ENCODE measurements around the gene LRIT3.
A peak's percentile ranks its signal among the peaks of the same experiment; 100 is the strongest.

Gene LRIT3

DNA sequence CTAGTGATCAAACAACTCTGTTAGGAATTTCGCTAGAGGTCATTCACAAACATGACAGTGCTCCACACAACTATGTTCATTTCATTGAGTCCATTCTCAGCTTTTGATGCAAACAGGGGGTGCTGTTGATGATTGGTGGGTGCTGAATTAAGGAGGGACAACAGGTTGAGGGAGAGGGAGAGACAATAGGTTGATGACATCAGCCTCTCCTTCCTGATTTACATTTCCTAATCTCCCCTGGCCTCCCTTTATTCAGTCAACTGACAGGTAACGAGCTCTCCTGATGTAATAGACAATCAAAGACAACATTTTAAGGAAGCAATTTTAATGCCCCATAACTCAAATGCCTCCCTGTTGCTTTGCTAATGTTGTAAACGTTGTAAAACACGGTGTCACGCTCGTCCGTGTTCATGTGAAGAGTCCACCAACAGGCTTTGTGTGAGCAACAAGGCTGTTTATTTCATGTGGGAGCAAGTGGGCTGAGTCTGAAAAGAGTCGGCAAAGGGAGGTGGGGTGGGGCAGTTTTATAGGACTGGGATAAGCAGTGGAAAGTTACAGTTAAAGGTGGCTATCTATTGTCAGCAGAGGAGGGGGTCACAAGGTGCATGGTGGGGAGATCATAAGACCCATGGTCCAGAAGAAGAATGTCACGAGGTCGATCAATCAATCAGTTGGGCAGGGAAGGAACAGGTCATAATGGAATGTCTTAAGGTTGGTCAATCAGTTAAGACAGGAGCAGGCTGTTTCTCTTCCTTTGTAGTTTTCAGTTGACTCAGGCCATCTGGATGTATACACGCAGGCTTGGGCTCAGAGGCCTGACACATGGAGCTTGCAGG, 37.1 kb upstream of the LRIT3 start:
- Histone ChIP-seq H3K9me2 (replicated peaks; ENCODE audit: control insufficient read depth, low read length) (no peaks in the 10 kb centered on the region), H3K4me3 (ENCODE audit: low read length) (no peak overlapping the region), H3F3A (ENCODE audit: control insufficient read depth, insufficient read depth) (no peaks in the 10 kb centered on the region), H3K4me1 (ENCODE audit: control insufficient read depth, low read length) (peaks cover 6% of the 10 kb centered on the region), H3K79me2 (ENCODE audit: control insufficient read depth, low read length) (peaks cover 5% of the 10 kb centered on the region), H4K20me1 (ENCODE audit: control insufficient read depth, insufficient read depth, low read depth, low read length) (no peaks in the 10 kb centered on the region), H3K9me3 (ENCODE audit: control insufficient read depth, insufficient read depth, low read length) (no peaks in the 10 kb centered on the region), H3K4me2 (ENCODE audit: low read length) (no peak overlapping the region), H3K36me3 (ENCODE audit: control insufficient read depth, low read length) (peaks cover under 1% of the 10 kb centered on the region; the same call in 1 of the 2 replicates), H3K27ac (ENCODE audit: low read depth, low read length) (no peak overlapping the region), H3K27me3 (ENCODE audit: control insufficient read depth, low read length) (no peaks in the 10 kb centered on the region)
- TF ChIP-seq EZH2phosphoT487 (IDR thresholded peaks at IDR 0.05; ENCODE audit: borderline replicate concordance, low read length) (no peak), CTCF (IDR thresholded peaks at IDR 0.05; ENCODE audit: low read depth, low read length, poor library complexity, severe bottlenecking) (no peak)

DNA sequence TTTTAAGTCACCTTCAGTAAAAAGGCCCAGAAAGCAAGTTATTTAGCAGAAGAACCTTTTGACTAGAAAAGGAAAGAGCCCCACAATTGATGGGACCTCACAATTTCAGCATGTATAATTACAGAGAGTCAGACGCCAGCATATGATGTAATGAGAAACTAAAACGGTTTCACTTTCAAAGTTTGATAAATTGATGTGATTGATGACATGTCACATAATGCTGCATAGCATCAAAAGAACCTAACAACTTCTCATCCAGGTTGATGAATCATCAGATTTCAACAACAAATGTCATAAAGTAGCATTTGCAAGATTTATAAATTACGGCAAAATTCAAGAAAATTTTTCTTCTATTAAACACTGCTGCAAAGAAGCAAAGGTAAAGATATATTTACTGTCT, 36.2 kb upstream of the LRIT3 start:
- no peak overlapping the region for H3K4me2 ChIP-seq (ENCODE audit: low read length)
- no peaks in the 10 kb centered on the region for H3K9me2 ChIP-seq (replicated peaks; ENCODE audit: control insufficient read depth, low read length)
- no peaks in the 10 kb centered on the region for H3K27me3 ChIP-seq (ENCODE audit: control insufficient read depth, low read length)
- no peak overlapping the region for H3K27ac ChIP-seq (ENCODE audit: low read depth, low read length)
- H3F3A ChIP-seq (ENCODE audit: control insufficient read depth, insufficient read depth) = no peaks in the 10 kb centered on the region
- no peak for TF ChIP-seq EZH2phosphoT487 (IDR thresholded peaks at IDR 0.05; ENCODE audit: borderline replicate concordance, low read length)
- no peak for TF ChIP-seq CTCF (IDR thresholded peaks at IDR 0.05; ENCODE audit: low read depth, low read length, poor library complexity, severe bottlenecking)
- H3K36me3 ChIP-seq (ENCODE audit: control insufficient read depth, low read length) = peaks cover 3% of the 10 kb centered on the region; the same call in 1 of the 2 replicates
- H4K20me1 ChIP-seq (ENCODE audit: control insufficient read depth, insufficient read depth, low read depth, low read length) = no peaks in the 10 kb centered on the region
- H3K79me2 ChIP-seq (ENCODE audit: control insufficient read depth, low read length) = peaks cover 14% of the 10 kb centered on the region
- H3K4me3 ChIP-seq (ENCODE audit: low read length) = no peak overlapping the region
- peaks cover 9% of the 10 kb centered on the region for H3K4me1 ChIP-seq (ENCODE audit: control insufficient read depth, low read length)
- H3K9me3 ChIP-seq (ENCODE audit: control insufficient read depth, insufficient read depth, low read length) = no peaks in the 10 kb centered on the region

- Histone ChIP-seq H3K9me2 (replicated peaks; ENCODE audit: control insufficient read depth, low read length) (no peaks in the 10 kb centered on the region), H3K27me3 (ENCODE audit: control insufficient read depth, low read length) (no peaks in the 10 kb centered on the region), H3K4me3 (ENCODE audit: low read length) (peak within 1 kb of the TSS; percentile 82), H3F3A (ENCODE audit: control insufficient read depth, insufficient read depth) (no peaks in the 10 kb centered on the region), H3K4me1 (ENCODE audit: control insufficient read depth, low read length) (peaks cover 22% of the 10 kb centered on the region), H4K20me1 (ENCODE audit: control insufficient read depth, insufficient read depth, low read depth, low read length) (no peaks in the 10 kb centered on the region), H3K36me3 (ENCODE audit: control insufficient read depth, low read length) (peaks cover 38% of the 10 kb centered on the region), H3K4me2 (ENCODE audit: low read length) (peak within 1 kb of the TSS; percentile 82), H3K9me3 (ENCODE audit: control insufficient read depth, insufficient read depth, low read length) (no peaks in the 10 kb centered on the region), H3K27ac (ENCODE audit: low read depth, low read length) (peak within 1 kb of the TSS; percentile 58), H3K79me2 (ENCODE audit: control insufficient read depth, low read length) (peaks cover 51% of the 10 kb centered on the region)
- TF ChIP-seq EZH2phosphoT487 (IDR thresholded peaks at IDR 0.05; ENCODE audit: borderline replicate concordance, low read length) (no peak), CTCF (IDR thresholded peaks at IDR 0.05; ENCODE audit: low read depth, low read length, poor library complexity, severe bottlenecking) (no peak)
Measured at GRCh38 chr4:109815151-109816081, 32.5 kb upstream of the LRIT3 start, which contains the start of gene GAR1. Gene GAR1 (plus strand): TSS chr4:109815762. CDS start chr4:109816165, 403 bp downstream.
